Left renal cortex interstitium (tissue), 4 donors: ENCODE measurements around the gene CDKN2B. TPM values are rescaled to one million over a fixed set of nuclear protein-coding genes. Genes with fewer than 3 reads are reported as not detected.

Experiments
- DNase-seq, 4 donors: peaks; one replicate each; pipeline ENCODE4 v3.0.0-alpha.2; 2013; ENCODE audit warnings: low read depth in 4 of 4, low spot score in 2 of 4, missing footprints in 1 of 4
- polyA plus RNA-seq, 4 donors: library from polyadenylated mRNA; unstranded; fragments of 120-200 nt; gene quantifications; one replicate each; pipeline ENCODE4 v1.2.1, GENCODE V29; 2013; ENCODE audit not compliant: insufficient read length in 4 of 4

Gene CDKN2B
- polyA plus RNA-seq, 4 donors, result 0.21 to 0.72 (median 0.42) TPM

DNA sequence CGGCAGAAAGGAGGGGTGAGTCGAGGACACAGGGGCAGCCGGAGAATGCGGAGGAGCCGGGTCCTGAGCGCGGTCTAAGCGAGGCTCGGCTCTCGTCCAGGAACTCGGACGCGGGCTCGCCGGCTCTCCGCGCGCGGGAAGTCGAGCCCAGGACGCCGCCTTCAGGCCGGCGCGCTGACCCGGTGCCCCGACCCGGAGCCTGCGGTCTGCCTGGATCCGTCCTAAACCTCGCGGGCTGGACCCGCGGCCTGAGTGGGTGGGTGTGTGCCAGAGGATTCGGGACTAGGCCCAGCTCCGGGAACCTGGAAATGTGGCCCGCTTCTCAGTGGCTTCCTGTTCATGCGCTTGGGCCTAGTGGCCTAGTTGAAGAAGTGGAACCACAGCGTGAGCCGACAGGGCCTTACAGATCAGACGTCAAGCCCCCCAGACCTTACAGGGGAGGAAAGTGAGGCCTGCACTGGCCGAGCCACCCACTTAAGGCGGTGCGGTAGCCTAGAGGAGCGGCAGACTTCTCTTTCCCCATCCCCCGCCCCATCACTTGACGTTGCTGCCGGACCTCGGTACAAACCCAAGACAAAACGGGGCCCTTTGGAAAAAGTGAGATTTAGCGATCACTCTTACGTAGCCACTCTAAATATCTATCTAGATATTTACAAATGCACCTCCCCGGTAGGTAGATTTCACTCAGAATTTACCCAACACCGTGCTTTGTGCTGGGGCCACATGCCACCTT lies 13.3 kb downstream of the CDKN2B start:
- no peak for DNase-seq

GRCh38 chr9:21995006-21995665 lies 14.0 kb downstream of the CDKN2B start:
- DNase-seq, result no peak

DNA sequence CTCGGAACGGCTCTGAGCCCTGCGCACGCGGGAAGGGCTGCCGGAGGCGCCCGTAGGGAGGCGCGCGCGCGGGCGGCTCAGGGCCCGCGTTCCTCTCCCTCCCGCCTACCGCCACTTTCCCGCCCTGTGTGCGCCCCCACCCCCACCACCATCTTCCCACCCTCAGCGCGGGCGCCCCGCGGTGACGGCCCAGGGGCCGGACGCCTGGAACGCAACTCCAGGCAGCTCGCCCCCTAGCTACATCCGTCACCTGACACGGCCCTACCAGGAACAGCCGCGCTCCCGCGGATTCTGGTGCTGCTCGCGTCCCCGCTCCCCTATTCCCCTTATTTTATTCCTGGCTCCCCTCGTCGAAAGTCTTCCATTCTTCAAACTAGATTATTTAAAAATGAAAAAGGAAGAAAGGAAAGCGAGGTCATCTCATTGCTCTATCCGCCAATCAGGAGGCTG lies 14.5 kb downstream of the CDKN2B start, which contains the start of gene CDKN2B-AS1:
Gene CDKN2B-AS1 (plus strand): TSS at position 236 of the 450 bp plus-strand sequence.
- no peak for DNase-seq

DNA sequence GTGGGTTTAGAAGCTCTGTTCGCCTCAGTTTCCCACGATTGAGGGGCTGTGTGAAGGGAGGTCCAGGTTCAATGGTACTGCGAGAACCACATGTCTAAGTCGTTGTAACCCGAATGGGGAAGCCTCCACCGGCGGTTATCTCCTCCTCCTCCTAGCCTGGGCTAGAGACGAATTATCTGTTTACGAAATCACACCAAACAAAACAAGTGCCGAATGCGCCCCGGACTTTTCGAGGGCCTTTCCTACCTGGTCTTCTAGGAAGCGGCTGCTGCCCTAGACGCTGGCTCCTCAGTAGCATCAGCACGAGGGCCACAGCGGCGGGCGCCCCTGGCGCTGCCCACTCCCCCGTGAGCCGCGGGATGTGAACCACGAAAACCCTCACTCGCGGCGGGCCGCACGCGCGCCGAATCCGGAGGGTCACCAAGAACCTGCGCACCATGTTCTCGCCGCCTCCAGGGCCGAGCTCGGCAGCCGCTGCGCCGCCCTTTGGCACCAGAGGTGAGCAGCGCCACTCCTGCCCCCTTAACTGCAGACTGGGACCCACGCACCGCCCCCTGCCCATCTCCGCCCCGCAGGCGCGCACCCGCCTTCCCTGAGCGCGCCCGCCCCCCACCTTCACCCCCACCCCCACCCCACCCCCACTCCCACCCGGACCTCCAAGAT lies 15.1 kb downstream of the CDKN2B start, which contains the start of gene CDKN2A:
Gene CDKN2A (minus strand): TSS at position 500 of the 663 bp plus-strand sequence.
- no peak for DNase-seq

DNA sequence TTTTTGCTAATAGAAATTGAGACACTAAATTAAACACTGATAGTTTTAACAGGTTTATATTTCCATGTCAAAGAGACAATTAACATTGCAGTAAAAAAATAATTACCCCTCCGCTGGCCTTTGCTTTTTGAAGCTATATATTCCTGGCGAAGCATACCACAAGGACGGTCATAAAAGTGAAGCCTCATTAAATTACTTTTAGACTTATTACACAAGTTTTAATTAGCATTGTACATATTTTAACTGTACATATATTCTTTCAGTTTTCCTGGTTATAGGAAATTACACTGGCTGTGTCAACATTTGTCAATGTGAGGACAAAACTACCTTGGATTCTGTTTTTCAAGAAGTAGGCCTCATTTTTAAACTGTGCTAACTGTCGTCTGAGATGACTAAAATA lies 16.1 kb downstream of the CDKN2B start:
- DNase-seq, result no peak

GRCh38 chr9:21991072-21991959 lies 17.8 kb downstream of the CDKN2B start:
- DNase-seq, result no peak

DNA sequence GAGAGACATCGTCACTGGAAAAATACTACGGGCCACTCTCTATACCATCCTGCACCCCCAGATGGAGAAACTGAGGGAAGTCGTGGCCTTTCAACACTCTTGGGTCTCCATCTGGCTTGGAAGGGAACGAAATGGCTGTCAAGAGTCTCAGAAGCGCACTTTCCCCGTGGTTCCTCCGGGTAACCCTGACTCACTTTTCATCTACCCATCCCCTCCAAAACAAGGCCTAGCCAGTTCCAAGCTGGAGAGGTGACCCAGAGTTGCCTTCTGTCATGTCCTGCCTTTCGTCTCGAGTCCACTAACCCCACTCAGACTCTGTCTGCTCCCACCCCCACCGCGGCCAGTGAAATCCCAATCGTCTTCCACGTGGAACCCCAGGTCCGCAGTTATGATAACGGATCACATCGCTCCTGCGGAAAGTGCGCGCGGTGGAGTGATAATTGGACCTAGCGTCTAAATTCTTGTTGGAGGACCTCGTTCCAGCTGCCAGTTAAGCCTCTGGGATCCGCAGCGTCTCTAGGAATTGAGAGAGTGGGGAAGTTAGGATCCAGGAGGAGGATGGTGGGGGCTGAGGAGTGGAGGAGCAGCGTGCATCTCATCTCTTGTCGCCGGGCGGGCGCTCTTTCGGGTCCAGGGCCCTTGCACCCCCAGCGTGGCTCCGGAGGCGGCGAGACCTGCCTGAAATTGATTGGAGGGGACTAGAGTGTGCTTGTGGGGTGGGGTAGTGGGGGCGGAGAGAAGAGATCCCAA lies 19.5 kb downstream of the CDKN2B start:
- DNase-seq, result no peak

DNA sequence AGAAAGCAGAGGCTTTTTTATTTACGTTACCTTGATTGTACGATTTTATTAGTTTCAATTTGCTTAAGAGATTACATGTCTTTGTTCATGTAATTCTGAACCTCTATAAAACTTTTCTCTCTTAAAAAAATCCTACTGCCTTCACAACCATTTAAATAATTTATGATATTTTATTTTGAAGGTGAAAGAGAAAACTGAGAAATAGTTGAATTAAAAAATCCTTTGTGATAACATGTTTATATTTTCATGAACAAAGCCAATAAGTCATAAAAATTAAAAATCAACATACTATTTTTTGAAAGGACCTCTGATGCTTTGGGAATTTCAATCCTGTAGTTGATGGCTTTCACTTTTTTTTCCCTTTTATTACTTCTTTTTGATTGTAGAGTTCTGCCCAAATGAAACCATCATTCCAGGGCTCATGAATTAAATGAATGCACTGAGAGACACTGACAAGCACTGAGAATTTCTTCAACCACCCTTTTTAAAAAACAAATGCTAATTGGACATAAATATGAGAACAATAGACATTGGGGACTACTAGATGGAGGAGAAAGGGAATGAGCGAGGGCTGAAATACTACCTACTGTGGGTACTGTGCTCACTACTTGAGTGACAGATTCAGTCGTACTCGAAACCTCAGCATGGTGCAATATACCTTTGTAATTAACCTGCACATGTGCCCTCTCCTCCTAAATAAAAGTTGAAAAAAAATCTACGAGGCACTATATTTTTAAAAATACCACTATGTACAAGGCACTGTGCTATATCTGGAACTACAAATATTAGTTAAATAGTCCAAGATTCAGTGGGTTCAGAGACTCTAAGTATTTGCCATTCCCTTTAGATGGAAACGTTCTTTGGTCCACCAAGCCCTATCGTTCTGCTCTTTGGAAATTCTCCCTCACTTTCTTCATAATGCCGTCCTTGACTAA lies 20.8 kb downstream of the CDKN2B start:
- no peak for DNase-seq

GRCh38 chr9:21985964-21986667 lies 23.0 kb downstream of the CDKN2B start:
- DNase-seq, result no peak

GRCh38 chr9:21984101-21984500 lies 25.0 kb downstream of the CDKN2B start:
- DNase-seq, result no peak

DNA sequence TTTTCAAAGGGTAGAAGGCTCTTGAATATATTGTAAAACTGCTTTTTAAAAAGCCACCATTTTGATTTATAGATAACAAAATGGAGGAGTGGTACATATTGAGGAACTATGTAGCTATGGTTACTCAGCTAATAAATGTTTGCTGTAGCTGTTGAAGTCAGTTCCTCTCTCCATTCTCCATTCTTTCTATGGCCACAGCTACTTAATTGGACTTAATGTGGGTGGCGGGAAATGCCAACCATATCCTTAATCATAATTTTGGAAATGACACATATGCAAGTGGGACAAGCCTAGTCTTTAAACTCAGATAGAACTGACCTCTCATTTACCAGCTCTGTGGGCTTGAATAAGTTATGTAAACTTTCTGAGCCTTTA lies 25.6 kb downstream of the CDKN2B start:
- no peak for DNase-seq

DNA sequence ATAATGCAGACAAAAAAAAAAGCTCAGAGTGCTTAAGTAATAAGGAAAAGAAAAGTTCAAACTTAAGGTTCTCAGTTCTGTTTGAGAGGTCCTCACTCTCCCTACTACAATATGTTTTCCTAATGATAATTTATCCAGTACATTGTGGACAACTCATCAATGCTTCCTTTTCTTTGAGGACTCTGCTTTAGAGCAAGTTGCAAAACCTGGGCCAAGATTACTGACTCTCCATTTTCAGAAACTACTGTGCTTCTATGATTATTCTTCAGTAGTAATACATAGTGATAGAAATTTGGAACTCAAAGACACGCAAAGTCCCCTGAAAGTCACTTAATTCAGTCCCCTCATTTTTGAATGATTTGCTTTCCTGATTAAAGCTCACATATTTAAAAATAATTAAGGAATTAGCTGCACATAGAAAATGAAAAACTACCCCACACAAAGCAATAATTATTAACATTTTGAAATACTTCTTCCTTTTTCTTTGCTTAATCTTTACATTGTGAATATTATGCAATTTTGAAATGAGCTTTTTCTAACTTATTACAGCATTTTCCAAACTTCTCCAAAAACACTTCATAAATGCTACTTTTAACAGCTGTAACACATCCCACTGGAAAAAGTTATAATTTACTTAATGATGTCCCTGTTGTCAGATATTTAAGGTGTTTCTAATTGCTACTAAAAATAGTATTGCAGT lies 26.1 kb downstream of the CDKN2B start:
- DNase-seq, result no peak

DNA sequence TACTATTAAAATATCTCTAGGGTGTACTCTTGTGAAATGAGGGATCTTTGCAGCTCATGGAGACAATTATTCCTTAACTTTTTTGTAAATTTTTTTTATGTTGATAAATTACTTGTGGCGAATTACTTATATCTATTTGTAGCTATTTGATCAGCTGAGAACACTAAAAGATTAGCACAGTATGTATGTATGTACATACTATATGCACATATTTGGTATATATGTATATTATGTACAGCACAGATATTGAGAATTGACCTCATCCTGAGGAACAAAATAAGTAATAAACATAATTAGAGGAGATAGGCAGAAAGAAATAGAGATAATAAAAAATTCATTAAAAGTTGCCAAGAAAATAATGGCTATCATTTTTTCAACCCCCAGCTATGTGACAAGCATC lies 26.7 kb downstream of the CDKN2B start:
- DNase-seq, result no peak

DNA sequence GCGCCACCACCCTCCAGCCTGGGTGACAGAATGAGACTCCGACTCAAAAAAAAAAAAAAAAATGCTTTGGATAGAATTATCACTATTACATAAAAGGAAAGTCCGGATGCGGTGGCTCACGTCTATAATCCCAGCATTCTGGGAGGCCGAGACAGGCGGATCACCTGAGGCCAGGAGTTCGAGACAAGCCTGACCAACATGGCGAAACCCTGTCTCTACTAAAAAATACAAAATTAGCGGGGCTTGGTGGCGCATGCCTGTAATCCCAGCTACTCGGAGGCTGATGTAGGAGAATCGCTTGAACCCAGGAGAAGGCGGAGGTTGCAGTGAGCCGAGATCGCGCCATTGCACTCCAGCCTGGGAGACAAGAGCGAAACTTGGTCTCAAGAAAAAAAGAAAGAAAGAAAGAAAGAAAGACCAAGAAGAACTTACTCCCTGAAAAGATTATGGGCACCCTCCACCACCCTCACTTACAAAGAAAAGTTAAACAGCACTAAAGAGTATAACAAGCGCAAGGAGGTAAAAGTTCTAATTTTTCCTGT lies 32.7 kb downstream of the CDKN2B start:
- no peak for DNase-seq

- DNase-seq, result no peak
Measured at GRCh38 chr9:21974722-21975409, 34.2 kb downstream of the CDKN2B start.

DNA sequence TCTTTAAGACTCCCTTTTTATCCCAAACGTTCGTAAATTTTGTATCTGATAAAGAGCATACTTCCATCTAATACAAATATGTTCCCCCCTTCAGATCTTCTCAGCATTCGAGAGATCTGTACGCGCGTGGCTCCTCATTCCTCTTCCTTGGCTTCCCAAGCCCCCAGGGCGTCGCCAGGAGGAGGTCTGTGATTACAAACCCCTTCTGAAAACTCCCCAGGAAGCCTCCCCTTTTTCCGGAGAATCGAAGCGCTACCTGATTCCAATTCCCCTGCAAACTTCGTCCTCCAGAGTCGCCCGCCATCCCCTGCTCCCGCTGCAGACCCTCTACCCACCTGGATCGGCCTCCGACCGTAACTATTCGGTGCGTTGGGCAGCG lies 34.8 kb downstream of the CDKN2B start:
- DNase-seq, result no peak

DNA sequence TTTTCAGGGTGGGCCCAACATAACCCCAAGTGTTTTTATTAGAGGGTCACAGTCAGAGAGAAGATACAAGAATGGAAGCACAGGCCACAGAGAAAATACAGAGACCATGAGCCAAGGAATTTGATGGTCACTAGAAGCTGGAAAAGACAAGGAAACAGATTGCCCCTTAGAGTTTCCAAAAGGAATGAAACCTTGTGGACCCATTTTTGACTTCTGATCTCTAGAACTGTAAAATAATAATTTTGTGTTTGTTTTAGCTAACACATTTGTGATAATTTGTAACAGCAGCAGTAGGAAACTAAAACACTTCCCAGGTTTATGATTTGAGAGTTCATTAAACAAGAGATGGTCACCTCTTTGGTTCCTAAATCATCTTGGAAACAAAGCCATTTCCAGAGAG lies 36.7 kb downstream of the CDKN2B start:
- no peak for DNase-seq
